ENCODE measurements around the gene RERG. TPM values are rescaled to one million over a fixed set of nuclear protein-coding genes. Genes with fewer than 3 reads are reported as not detected.
"Not testable (repeated sequence)": the region's sequence is repeated elsewhere in the genome, so short reads cannot be mapped to it uniquely, and the experiment has no call there.

RERG gene
- total RNA-seq, 4 donors from 2014 or later = 2.9 to 16.5 (median 11.4) TPM

- DNase-seq (ENCODE audit: low spot score in 2 of 2) = no peak
- WGBS, 2 donors = 16 to 18% methylated on average over 5 of the region's 5 CpGs
- TF ChIP-seq CTCF (IDR thresholded peaks at IDR 0.05) (no peak), POLR2A (IDR thresholded peaks at IDR 0.05) (no peak)
- H3K4me3 ChIP-seq (ENCODE audit: low read depth, poor library complexity, severe bottlenecking) = no peak overlapping the region
- intact Hi-C loops (cut with DNase I; ENCODE audit: low total_unique reads) = no loop called here
Measured at GRCh38 chr12:15227004-15227679, 5.9 kb upstream of the RERG start.

DNA sequence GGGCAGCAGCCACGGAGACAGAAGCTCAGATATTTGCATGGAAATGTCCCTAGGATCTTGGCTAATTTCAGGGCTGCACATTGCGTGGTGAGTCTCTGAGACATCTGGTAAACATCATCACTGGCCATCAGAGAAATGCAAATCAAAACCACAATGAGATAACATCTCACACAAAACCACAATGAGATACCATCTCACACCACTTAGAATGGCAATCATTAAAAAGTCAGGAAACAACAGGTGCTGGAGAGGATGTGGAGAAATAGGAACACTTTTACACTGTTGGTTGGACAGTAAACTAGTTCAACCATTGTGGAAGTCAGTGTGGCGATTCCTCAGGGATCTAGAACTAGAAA lies 4.6 kb upstream of the RERG start:
- DNase-seq (ENCODE audit: low spot score in 2 of 2); H3K4me3 ChIP-seq (ENCODE audit: low read depth, poor library complexity, severe bottlenecking); intact Hi-C loops (cut with DNase I; ENCODE audit: low total_unique reads): not testable (repeated sequence)
- WGBS, 2 donors = 70 to 72% methylated on average over 3 of the region's 3 CpGs

DNA sequence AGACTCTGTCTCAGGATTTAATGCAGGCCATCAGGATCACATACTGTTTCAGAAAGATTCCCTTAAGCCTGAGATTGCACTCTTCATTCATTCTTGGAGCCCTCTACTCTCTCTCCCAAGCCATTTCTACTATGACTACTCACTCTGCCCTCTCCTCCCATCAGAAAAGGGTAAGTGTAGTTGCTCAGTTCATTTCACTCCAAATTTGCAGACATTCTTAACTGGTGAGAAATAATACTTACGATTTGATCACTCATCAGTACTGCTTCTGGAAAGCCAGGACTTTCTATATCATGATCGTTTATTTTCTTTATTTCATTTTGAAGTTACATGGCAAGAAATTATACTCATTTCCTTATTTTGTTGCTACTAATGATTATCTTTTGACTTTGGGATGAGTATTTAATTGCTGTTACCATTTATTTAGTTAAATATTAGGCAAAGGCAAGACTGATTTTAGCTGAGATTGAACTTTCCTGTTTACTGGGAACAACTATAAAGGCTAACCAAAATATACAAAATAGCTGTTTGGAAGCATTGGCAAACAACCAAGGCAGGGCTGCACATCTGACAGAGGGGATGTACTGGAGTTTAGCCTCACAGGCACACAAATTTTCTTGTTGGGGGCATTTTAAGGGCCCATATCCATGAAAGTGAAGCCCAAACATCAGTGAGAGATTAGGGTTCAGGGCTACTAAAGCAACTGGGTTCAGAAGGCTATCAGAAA lies 4.1 kb upstream of the RERG start:
- TF ChIP-seq CTCF (IDR thresholded peaks at IDR 0.05) (no peak), POLR2A (IDR thresholded peaks at IDR 0.05) (no peak)
- no peak for DNase-seq (ENCODE audit: low spot score in 2 of 2)
- WGBS, 2 donors = 75 to 76% methylated on average over 2 of the region's 2 CpGs
- intact Hi-C loops (cut with DNase I; ENCODE audit: low total_unique reads) = no loop called here
- no peak overlapping the region for H3K4me3 ChIP-seq (ENCODE audit: low read depth, poor library complexity, severe bottlenecking)

- no peak for DNase-seq (ENCODE audit: low spot score in 2 of 2)
- H3K4me3 ChIP-seq (ENCODE audit: low read depth, poor library complexity, severe bottlenecking) = no peak overlapping the region
- no peak for TF ChIP-seq CTCF (IDR thresholded peaks at IDR 0.05)
- intact Hi-C loops (cut with DNase I; ENCODE audit: low total_unique reads) = loop anchor here (5.0 kb wide), 1 partner anchor 70 kb away; no protein-coding TSS in a partner anchor
- 62 to 66% methylated on average over 3 of the region's 3 CpGs for WGBS, 2 donors
Measured at GRCh38 chr12:15222219-15222618, 1.0 kb upstream of the RERG start.

DNA sequence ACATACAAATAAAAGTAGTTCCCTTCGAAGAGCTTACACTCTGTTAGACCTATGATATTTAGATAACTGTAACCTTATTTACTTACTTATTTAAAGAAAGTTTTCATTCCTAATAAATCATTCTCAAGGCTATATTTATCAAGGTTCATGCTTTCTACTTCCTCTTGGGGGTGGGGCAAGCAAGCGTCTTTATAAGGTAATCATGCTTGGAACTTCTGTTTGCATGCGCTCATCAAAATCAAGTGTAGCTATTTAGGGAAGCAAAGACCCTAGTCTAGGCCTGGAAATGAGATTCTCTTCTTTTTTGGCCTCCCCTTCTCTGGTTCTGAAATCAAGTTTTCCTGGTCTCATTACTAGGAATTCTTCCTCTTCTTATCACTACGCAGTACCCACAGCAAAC lies 766 bp downstream of the RERG start:
- no peak for DNase-seq (ENCODE audit: low spot score in 2 of 2)
- TF ChIP-seq CTCF (IDR thresholded peaks at IDR 0.05) (no peak), POLR2A (IDR thresholded peaks at IDR 0.05) (no peak)
- H3K4me3 ChIP-seq (ENCODE audit: low read depth, poor library complexity, severe bottlenecking) = no peak overlapping the region
- intact Hi-C loops (cut with DNase I; ENCODE audit: low total_unique reads) = loop anchor here (5.0 kb wide), 1 partner anchor 68 kb away; no protein-coding TSS in a partner anchor
- 62% methylated on average over 4 of the region's 4 CpGs for WGBS, 2 donors

DNA sequence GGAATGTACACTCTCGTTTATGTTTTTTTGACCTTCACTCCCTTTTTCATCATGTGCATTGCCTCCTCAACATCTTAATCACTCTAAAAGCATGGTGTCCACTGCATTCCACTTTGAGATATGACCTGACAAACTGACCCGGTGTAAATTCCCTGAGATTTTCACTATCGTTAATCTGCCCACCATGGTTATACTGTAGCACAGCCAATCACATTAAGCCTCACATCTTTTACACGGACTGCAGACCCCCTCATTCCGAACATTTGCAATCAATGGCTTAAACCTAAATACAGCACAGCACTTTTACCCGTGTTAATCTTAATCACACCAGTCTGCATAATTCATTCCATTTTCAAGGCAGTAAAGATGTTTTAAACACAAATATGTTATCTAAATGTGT lies 2.4 kb downstream of the RERG start:
- DNase-seq (ENCODE audit: low spot score in 2 of 2) = no peak
- no peak overlapping the region for H3K4me3 ChIP-seq (ENCODE audit: low read depth, poor library complexity, severe bottlenecking)
- intact Hi-C loops (cut with DNase I; ENCODE audit: low total_unique reads) = no loop called here
- 76 to 89% methylated on average over 6 of the region's 6 CpGs for WGBS, 2 donors
- TF ChIP-seq CTCF (IDR thresholded peaks at IDR 0.05) (no peak), POLR2A (IDR thresholded peaks at IDR 0.05) (no peak)

All from lower leg skin (tissue), 4 donors.